Measurements from ENCODE around the gene AGO4.
A peak's percentile ranks its signal among the peaks of the same experiment; 100 is the strongest.

AGO4 gene

DNA sequence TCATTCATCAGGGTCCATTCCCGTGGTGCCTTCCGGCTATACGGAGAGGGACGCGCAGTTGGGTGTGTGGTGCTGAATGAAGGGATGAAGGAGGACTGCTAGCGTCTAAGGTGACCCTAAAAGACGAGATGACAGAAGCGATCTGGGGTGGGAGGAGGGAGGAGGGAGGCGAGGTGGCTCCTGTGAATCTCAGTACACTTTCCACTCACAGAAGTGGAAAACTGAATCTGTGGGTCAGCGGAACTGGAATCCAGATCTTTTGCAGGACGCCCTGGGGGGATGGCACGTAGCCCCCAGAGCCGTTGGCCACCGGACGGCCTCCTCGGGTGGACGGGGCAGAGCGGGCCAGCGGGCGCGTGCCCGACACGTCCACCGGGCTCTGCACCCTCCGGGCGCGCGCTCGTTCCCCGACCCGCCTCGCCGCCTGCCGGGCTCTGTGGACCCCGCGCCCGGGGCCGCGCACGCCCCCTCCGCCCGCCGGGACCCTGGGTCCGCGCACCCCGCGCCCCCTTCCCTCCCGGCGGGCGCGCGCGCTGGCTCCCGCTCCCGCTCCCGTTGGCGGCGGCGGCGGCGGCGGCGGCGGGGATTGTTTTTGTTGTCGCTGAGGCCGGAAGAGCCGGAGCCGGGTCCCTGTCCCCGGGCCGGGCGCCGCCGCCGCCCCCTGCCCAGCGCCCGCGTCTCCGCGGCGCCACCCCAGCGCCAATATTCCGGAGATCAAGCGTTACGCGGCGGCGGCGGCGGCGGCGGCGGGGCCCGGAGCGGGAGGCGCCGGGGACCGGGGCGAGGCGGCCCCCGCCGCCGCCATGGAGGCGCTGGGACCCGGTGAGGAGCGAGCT is at the start of gene AGO4:
AGO4 (plus strand) TSS at position 403 of the 836 bp plus-strand sequence; CDS start at position 804, 401 bp downstream.
- no peak for DNase-seq (ENCODE audit: low read depth)

DNA sequence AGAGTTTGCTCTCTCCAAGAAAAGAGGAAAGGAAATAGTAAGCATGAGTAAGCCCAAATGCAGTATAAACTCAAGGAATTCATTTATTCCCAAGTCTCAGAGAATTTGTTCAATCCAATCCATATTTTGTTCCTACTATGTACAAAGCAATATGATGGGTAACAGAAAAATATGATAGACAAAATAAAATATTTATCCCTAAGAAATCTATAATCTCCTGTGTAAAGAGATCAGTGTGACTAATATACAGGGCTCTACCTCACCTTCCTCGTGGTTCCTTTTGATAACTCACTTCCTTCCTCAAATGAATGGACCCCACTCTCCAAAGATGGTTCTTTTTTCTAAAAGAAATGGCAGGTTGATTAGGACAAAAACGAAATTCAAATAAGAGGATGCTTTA is 45.7 kb upstream of the AGO4 start:
- TF ChIP-seq, protein P1, sequence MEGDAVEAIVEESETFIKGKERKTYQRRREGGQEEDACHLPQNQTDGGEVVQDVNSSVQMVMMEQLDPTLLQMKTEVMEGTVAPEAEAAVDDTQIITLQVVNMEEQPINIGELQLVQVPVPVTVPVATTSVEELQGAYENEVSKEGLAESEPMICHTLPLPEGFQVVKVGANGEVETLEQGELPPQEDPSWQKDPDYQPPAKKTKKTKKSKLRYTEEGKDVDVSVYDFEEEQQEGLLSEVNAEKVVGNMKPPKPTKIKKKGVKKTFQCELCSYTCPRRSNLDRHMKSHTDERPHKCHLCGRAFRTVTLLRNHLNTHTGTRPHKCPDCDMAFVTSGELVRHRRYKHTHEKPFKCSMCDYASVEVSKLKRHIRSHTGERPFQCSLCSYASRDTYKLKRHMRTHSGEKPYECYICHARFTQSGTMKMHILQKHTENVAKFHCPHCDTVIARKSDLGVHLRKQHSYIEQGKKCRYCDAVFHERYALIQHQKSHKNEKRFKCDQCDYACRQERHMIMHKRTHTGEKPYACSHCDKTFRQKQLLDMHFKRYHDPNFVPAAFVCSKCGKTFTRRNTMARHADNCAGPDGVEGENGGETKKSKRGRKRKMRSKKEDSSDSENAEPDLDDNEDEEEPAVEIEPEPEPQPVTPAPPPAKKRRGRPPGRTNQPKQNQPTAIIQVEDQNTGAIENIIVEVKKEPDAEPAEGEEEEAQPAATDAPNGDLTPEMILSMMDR (IDR thresholded peaks at IDR 0.05; ENCODE audit: control insufficient read depth, extremely low read depth, insufficient read depth) = no peak
- H3K4me3 ChIP-seq (ENCODE audit: low read depth, low read length) = no peak overlapping the region
- no peak for DNase-seq (ENCODE audit: low read depth)

More for the DNA sequence above, at the start of gene AGO4:
- TF ChIP-seq, protein P1 (IDR thresholded peaks at IDR 0.05; ENCODE audit: control insufficient read depth, extremely low read depth, insufficient read depth) = no peak
- peak within 1 kb of the TSS; percentile 70 for H3K4me3 ChIP-seq (ENCODE audit: low read depth, low read length)

DNA sequence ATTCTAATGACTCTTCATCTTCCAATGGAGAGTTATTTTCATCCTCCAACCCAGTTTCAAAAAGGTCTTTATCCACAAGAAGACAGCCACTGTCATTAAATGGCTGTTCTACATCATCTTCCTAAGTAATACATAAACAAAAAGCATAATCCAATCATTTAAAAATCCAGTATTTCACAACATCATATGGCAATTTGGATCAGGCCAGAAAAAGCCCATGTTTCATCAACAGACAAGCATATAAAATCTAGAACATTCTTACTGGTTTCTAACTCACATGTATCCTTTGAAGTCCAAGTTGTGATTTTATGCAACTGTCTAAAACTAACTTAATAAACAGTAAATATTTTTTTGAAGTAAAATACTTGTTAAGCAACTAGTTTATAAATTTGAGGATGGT is 44.6 kb upstream of the AGO4 start:
- DNase-seq (ENCODE audit: low read depth) = no peak
- TF ChIP-seq, protein P1 (IDR thresholded peaks at IDR 0.05; ENCODE audit: control insufficient read depth, extremely low read depth, insufficient read depth) = no peak
- H3K4me3 ChIP-seq (ENCODE audit: low read depth, low read length) = no peak overlapping the region

DNA sequence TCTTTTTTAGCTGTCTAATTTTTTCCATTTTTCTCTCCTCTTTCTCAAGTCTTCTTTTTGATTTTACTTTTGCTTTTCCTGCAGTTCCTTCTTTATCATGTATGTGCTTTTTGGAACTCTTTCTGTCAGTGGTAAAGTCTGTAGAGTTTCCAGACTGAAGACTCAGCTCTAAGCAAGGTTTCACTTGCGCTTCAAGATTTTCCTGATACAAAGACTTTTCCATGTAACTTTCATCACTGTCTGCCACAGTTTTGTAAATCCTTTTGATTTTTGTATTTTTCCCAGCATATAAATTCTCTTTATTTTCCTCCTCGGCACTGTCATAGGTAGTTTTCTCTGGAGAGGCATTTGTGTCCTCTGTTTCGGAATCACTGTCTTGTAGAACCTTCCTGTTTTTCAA is 43.5 kb upstream of the AGO4 start:
- no peak overlapping the region for H3K4me3 ChIP-seq (ENCODE audit: low read depth, low read length)
- TF ChIP-seq, protein P1 (IDR thresholded peaks at IDR 0.05; ENCODE audit: control insufficient read depth, extremely low read depth, insufficient read depth) = no peak
- DNase-seq (ENCODE audit: low read depth) = no peak

DNA sequence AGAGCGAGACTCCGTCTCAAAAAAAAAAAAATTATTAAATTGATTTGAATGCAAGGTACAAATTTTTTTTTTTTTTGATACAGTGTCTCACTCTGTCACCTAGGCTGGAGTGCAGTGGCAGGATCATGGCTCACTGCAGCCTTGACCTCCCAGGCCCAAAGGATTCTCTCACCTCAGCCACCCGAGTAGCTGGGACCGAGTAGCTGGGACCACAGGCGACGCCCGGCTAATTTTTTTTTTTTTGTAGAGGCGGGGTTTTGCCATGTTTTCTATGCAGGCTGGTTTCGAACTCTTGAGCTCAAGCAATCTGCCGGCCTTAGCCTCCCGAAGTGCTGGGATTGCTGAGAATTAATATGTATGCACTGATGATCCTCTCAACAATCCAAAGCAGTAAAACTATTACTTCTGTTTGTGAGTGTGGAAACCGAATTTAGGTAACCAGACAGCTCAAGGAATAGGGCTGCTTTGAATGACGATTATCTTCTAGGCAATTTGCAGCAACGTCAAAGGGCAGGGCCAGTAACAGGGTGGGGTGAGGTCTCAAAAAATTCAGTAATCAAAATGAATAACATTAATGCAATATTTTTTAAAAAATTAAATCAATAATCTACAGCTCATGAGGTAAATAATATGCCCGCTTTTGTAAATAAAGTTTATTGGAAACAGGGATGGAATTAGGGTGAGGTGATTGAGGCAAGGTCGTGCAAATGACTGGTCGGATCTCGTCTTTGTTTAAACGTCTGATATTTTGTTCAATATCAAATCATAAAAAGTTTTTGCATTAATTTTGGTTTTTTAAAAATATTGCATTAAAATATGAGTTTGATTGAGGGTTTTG is 39.2 kb upstream of the AGO4 start:
- no peak for DNase-seq (ENCODE audit: low read depth)

DNA sequence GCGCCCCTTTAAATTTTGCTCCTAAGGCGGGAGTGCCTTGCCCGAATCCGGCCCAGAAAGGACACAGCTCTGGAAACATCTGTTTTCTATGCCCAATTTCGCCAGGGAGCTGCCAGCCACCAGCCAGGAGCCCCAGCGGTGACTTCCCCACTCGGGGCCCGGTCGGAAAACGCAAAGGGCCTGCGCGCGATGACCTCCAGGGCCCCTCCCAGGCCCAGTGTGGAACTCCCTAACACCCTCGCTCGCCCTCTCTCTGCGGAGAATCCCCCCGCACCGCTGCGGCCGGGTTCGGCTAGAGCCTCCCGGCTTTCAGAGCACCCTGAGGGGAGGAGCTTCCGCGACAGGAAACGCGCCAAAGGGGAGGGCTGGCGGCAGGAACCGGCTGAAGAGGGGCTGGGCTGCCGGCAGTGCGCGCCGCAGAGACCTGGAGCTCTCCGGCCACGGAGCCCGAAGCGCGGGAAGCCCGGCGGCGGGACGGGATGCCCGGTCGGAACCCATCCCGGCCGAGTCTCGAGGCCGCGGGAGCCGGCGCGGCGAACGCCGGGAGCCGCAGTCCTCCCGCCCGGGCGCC is 38.5 kb upstream of the AGO4 start:
- H3K4me3 ChIP-seq (ENCODE audit: low read depth, low read length) = peak overlapping the region; percentile 87
- TF ChIP-seq, protein P1 (IDR thresholded peaks at IDR 0.05; ENCODE audit: control insufficient read depth, extremely low read depth, insufficient read depth) = no peak
- DNase-seq (ENCODE audit: low read depth) = peak; percentile 35

More for the DNA sequence above, 39.2 kb upstream of the AGO4 start:
- TF ChIP-seq, protein P1 (IDR thresholded peaks at IDR 0.05; ENCODE audit: control insufficient read depth, extremely low read depth, insufficient read depth) = no peak
- H3K4me3 ChIP-seq (ENCODE audit: low read depth, low read length) = peak overlapping the region; percentile 87

Data from LNCaP clone FGC (cell line).